Nephron (organoid): ENCODE data around the gene CITED4.

Source experiments
- H3K27ac Mint-ChIP-seq, 3 experiments: 2 replicates each; pipeline ENCODE4 v1.8.0; 2020; ENCODE audit warnings: mixed read lengths in 3 of 3, mild to moderate bottlenecking in 2 of 3, moderate library complexity in 1 of 3
- H3K27me3 Mint-ChIP-seq: 2 replicates; pipeline ENCODE4 v1.8.0; 2021; ENCODE audit warnings: low read depth, mild to moderate bottlenecking, moderate library complexity, mixed read lengths
- H3K36me3 Mint-ChIP-seq: 2 replicates; pipeline ENCODE4 v1.8.0; 2020; ENCODE audit warnings: low read depth, mixed read lengths
- H3K4me1 Mint-ChIP-seq: 2 replicates; pipeline ENCODE4 v1.8.0; 2020; ENCODE audit warnings: mixed read lengths
- H3K4me3 Mint-ChIP-seq, 3 experiments: 2 replicates each; pipeline ENCODE4 v1.8.0; 2020; ENCODE audit warnings: mild to moderate bottlenecking in 3 of 3, mixed read lengths in 3 of 3, moderate library complexity in 2 of 3
- H3K9me3 Mint-ChIP-seq: 2 replicates; pipeline ENCODE4 v1.8.0; 2020; ENCODE audit warnings: mixed read lengths
- TF ChIP-seq, protein P1 (sequence below), 3 experiments: fragments of 200-600 bp; sonication (generic); IDR thresholded peaks; one replicate each; pipeline ENCODE4 v1.5.0; 2021; ENCODE audit warnings: antibody characterized with exemption in 3 of 3; ENCODE audit not compliant: unreplicated experiment in 3 of 3

CITED4 gene

DNA sequence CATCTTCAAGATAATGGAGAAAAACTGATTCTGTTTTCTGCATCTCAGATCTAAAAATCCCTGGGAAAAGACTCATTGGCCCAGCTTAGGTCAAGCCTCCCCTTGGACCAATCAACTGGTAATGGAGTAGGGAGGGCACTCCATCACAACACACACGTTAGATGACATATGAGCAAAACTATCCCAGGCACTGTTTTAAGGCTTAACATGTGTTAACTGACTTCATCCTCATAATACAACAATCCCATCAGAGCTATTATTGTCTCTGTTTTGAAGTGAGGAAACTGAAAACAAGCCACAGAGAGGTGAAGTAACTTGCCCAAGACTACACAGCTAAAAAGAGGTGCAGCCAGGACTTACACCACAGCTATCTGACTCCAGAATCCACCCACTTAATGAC is 14.7 kb upstream of the CITED4 start:
- Mint-ChIP-seq H3K4me1 (peaks cover 5% of the 10 kb centered on the region), H3K4me3 (no peak overlapping the region), H3K36me3 (no peaks in the 10 kb centered on the region), H3K27ac (no peak overlapping the region), H3K9me3 (peaks cover 3% of the 10 kb centered on the region), H3K27me3 (peaks cover 16% of the 10 kb centered on the region)
- TF ChIP-seq, protein P1, sequence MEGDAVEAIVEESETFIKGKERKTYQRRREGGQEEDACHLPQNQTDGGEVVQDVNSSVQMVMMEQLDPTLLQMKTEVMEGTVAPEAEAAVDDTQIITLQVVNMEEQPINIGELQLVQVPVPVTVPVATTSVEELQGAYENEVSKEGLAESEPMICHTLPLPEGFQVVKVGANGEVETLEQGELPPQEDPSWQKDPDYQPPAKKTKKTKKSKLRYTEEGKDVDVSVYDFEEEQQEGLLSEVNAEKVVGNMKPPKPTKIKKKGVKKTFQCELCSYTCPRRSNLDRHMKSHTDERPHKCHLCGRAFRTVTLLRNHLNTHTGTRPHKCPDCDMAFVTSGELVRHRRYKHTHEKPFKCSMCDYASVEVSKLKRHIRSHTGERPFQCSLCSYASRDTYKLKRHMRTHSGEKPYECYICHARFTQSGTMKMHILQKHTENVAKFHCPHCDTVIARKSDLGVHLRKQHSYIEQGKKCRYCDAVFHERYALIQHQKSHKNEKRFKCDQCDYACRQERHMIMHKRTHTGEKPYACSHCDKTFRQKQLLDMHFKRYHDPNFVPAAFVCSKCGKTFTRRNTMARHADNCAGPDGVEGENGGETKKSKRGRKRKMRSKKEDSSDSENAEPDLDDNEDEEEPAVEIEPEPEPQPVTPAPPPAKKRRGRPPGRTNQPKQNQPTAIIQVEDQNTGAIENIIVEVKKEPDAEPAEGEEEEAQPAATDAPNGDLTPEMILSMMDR (IDR thresholded peaks at IDR 0.05; ENCODE audit: unreplicated experiment in 3 of 3), result no peak

DNA sequence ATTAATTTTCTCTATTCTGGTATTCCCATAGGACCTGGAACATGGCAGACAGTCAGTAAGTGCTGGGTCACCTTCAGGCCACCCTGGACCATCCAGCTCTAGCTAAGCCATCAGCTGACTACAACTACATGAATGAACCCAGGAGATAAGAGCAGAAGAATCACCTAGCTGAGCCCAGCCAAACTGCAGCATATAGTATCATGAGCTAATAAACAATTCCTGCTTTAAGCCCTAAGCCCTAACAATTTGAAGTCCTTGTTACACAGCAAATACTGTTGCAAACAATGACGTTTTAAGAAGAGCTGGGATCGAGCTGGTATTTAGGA is 14.2 kb upstream of the CITED4 start:
- Mint-ChIP-seq H3K27ac (no peak overlapping the region), H3K4me1 (peaks cover 5% of the 10 kb centered on the region), H3K27me3 (peaks cover 16% of the 10 kb centered on the region), H3K36me3 (no peaks in the 10 kb centered on the region), H3K9me3 (peaks cover 3% of the 10 kb centered on the region), H3K4me3 (no peak overlapping the region)
- TF ChIP-seq, protein P1 (IDR thresholded peaks at IDR 0.05; ENCODE audit: unreplicated experiment in 3 of 3), result no peak

DNA sequence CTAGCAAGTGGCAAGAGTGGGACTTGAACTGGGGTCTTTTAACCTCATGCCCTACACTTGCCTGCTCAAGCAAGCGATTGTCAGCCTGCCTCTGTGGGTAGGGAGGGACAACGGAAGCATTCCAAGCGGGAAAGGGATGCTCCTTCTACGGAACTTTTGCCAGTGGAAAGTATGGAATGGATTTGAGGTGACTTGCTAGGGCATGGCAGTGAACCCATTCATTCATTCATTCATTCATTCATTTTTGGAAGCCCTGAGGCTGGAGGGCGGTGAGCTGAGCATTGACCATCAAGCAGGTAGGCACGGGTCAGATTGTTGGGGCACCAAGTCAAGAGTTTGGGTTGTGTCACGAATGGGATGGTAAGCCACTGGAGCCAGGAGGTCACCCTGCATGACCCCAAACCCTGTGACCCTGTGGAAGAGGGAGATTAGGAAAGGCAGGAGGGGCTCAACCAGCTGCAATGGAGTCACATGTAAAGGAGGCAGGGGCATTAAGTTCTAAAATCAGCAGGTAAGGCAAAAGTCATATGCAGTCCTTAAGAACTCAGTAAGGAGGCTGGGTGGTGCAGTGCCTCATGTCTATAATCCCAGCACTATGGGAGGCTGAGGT is 11.8 kb upstream of the CITED4 start:
- Mint-ChIP-seq H3K27ac (no peak overlapping the region), H3K4me1 (no peaks in the 10 kb centered on the region), H3K4me3 (no peak overlapping the region), H3K27me3 (peaks cover 5% of the 10 kb centered on the region), H3K36me3 (no peaks in the 10 kb centered on the region), H3K9me3 (peaks cover 3% of the 10 kb centered on the region)
- TF ChIP-seq, protein P1 (IDR thresholded peaks at IDR 0.05; ENCODE audit: unreplicated experiment in 3 of 3), result no peak

DNA sequence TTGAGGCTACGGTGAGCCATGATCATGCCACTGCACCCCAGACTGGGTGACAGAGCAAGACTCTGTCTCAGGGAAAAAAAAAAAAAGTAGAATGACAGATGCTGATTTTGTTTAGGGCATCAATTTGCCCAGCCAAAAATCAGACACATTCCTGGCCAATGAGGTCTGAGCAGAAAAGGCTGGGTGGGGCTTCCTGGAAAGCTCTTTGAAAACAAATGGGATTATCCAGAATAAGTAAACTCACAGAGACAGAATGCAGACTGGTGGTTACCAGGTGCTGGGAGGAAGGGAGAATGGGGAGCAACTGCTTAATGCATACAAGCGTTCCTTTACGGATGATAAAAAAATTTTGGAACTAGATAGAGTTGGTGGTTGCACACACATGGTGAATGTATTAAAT is 10.1 kb upstream of the CITED4 start:
- H3K27me3 Mint-ChIP-seq, result peaks cover 5% of the 10 kb centered on the region
- H3K4me1 Mint-ChIP-seq, result no peaks in the 10 kb centered on the region
- no peak overlapping the region for H3K27ac Mint-ChIP-seq
- no peak overlapping the region for H3K4me3 Mint-ChIP-seq
- TF ChIP-seq, protein P1 (IDR thresholded peaks at IDR 0.05; ENCODE audit: unreplicated experiment in 3 of 3), result no peak
- H3K36me3 Mint-ChIP-seq, result no peaks in the 10 kb centered on the region
- H3K9me3 Mint-ChIP-seq, result peaks cover 3% of the 10 kb centered on the region

DNA sequence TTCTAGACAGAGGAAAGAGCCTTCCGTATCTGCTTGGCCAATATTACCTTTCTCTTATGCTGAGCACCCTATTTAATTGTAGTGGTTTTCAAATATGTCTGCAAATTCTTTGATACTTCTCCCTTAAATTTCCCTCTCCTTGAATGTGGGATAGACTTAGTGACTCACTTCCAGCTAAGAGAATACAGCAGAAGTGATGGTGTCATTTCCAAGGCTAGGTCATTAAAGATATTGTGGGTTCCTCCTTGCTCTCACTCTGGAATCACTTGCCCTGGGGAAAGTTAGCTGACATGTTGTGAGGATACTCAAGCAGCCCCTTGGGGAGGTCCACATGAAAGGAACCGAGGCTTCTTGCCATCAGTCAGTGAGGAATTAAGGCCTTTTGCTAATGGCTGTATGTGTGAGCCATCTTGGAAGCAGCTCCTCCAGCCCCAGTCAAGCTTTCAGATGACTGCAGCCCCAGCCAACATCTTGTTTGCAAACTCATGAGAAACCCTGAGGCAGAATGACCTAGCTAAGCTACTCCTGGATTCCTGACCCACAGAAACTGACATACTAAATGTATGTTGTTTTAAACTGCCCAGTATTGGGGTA is 8.1 kb upstream of the CITED4 start:
- no peaks in the 10 kb centered on the region for H3K9me3 Mint-ChIP-seq
- H3K36me3 Mint-ChIP-seq, result no peaks in the 10 kb centered on the region
- H3K4me1 Mint-ChIP-seq, result no peaks in the 10 kb centered on the region
- TF ChIP-seq, protein P1 (IDR thresholded peaks at IDR 0.05; ENCODE audit: unreplicated experiment in 3 of 3), result no peak
- H3K4me3 Mint-ChIP-seq, result no peak overlapping the region
- H3K27me3 Mint-ChIP-seq, result peaks cover 5% of the 10 kb centered on the region
- H3K27ac Mint-ChIP-seq, result no peak overlapping the region

DNA sequence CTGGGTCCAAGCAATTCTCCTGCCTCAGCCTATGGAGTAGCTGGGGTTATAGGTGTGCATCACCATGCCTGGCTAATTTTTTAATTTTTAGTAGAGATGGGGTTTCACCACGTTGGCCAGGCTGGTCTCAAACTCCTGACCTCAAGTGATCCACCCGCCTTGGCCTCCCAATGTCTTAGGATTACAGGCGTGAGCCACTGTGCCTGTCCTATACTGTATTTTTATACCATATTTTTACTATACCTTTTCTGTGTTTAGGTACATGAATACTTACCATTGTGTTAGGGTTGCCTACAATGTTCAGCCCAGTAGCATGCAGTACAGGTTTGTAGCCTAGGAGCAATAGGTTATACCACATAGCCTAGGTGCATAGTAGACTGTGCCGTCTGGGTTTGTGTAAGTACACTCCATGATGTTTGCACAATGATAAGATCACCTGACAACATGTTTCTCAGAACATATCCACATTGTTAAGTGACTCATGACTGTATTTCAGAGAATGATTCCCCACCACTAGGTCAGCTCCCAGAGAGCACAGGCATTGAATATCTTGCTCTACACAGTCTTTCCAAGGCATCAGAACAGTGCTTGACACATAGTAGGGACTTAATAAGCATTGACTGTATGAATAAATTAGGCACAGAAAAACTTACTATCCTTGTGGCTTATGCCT is 6.0 kb upstream of the CITED4 start:
- Mint-ChIP-seq H3K27me3 (peaks cover 3% of the 10 kb centered on the region), H3K4me1 (no peaks in the 10 kb centered on the region), H3K9me3 (no peaks in the 10 kb centered on the region), H3K27ac (no peak overlapping the region), H3K4me3 (no peak overlapping the region), H3K36me3 (no peaks in the 10 kb centered on the region)
- TF ChIP-seq, protein P1 (IDR thresholded peaks at IDR 0.05; ENCODE audit: unreplicated experiment in 3 of 3), result no peak
